ENCODE data around the gene ARHGDIA.
A peak's percentile ranks its signal among the peaks of the same experiment; 100 is the strongest.

Gene ARHGDIA

GRCh38 chr17:81900181-81900820 lies 29.2 kb upstream of the ARHGDIA start:
- no peak for TF ChIP-seq CTCF (IDR thresholded peaks at IDR 0.05; ENCODE audit: poor library complexity, severe bottlenecking)
- H3K36me3 ChIP-seq (ENCODE audit: low read depth), result peaks cover 49% of the 10 kb centered on the region
- H3K27ac ChIP-seq (ENCODE audit: poor library complexity, severe bottlenecking), result no peak overlapping the region
- ATAC-seq (ENCODE audit: low read depth) (no peak), DNase-seq (ENCODE audit: low spot score) (no peak)
- no peak overlapping the region for H3K4me3 ChIP-seq (ENCODE audit: severe bottlenecking)
- H3K9me3 ChIP-seq (ENCODE audit: severe bottlenecking), result no peaks in the 10 kb centered on the region
- H3K27me3 ChIP-seq (ENCODE audit: insufficient read depth, poor library complexity, severe bottlenecking), result no peaks in the 10 kb centered on the region
- peaks cover 20% of the 10 kb centered on the region for H3K4me1 ChIP-seq (ENCODE audit: insufficient read depth, poor library complexity, severe bottlenecking)

GRCh38 chr17:81899514-81900166 lies 28.5 kb upstream of the ARHGDIA start:
- Histone ChIP-seq H3K36me3 (ENCODE audit: low read depth) (peaks cover 54% of the 10 kb centered on the region), H3K4me3 (ENCODE audit: severe bottlenecking) (no peak overlapping the region), H3K9me3 (ENCODE audit: severe bottlenecking) (no peaks in the 10 kb centered on the region), H3K27ac (ENCODE audit: poor library complexity, severe bottlenecking) (peak overlapping the region; percentile 76), H3K4me1 (ENCODE audit: insufficient read depth, poor library complexity, severe bottlenecking) (peaks cover 20% of the 10 kb centered on the region), H3K27me3 (ENCODE audit: insufficient read depth, poor library complexity, severe bottlenecking) (no peaks in the 10 kb centered on the region)
- DNase-seq (ENCODE audit: low spot score) (no peak), ATAC-seq (ENCODE audit: low read depth) (no peak)
- no peak for TF ChIP-seq CTCF (IDR thresholded peaks at IDR 0.05; ENCODE audit: poor library complexity, severe bottlenecking)

- H3K4me3 ChIP-seq (ENCODE audit: severe bottlenecking), result no peak overlapping the region
- TF ChIP-seq CTCF (IDR thresholded peaks at IDR 0.05; ENCODE audit: poor library complexity, severe bottlenecking), result no peak
- peaks cover 20% of the 10 kb centered on the region for H3K4me1 ChIP-seq (ENCODE audit: insufficient read depth, poor library complexity, severe bottlenecking)
- DNase-seq (ENCODE audit: low spot score) (no peak), ATAC-seq (ENCODE audit: low read depth) (no peak)
- peak overlapping the region; percentile 76 for H3K27ac ChIP-seq (ENCODE audit: poor library complexity, severe bottlenecking)
- H3K27me3 ChIP-seq (ENCODE audit: insufficient read depth, poor library complexity, severe bottlenecking), result no peaks in the 10 kb centered on the region
- no peaks in the 10 kb centered on the region for H3K9me3 ChIP-seq (ENCODE audit: severe bottlenecking)
- peaks cover 62% of the 10 kb centered on the region for H3K36me3 ChIP-seq (ENCODE audit: low read depth)
These were observed 27.7 kb upstream of the ARHGDIA start for GRCh38 chr17:81898885-81899284.

- peaks cover 20% of the 10 kb centered on the region for H3K4me1 ChIP-seq (ENCODE audit: insufficient read depth, poor library complexity, severe bottlenecking)
- peaks cover 64% of the 10 kb centered on the region for H3K36me3 ChIP-seq (ENCODE audit: low read depth)
- DNase-seq (ENCODE audit: low spot score) (peak; percentile 86), ATAC-seq (ENCODE audit: low read depth) (peak; percentile 75)
- no peak for TF ChIP-seq CTCF (IDR thresholded peaks at IDR 0.05; ENCODE audit: poor library complexity, severe bottlenecking)
- no peaks in the 10 kb centered on the region for H3K27me3 ChIP-seq (ENCODE audit: insufficient read depth, poor library complexity, severe bottlenecking)
- peak overlapping the region; percentile 76 for H3K27ac ChIP-seq (ENCODE audit: poor library complexity, severe bottlenecking)
- no peak overlapping the region for H3K4me3 ChIP-seq (ENCODE audit: severe bottlenecking)
- no peaks in the 10 kb centered on the region for H3K9me3 ChIP-seq (ENCODE audit: severe bottlenecking)
These were observed 27.1 kb upstream of the ARHGDIA start for GRCh38 chr17:81898029-81898866.

Measured in RWPE2 (cell line).